PC-9 (cell line): ENCODE measurements around the gene PTPN21. TPM values are rescaled to one million over a fixed set of nuclear protein-coding genes. Genes with fewer than 3 reads are reported as not detected.

ENCODE experiments used
- BruUV-seq: library from RNA; stranded (reverse); fragments of 400-500 nt; replicated peaks from 2 replicates; lab custom pipeline; 2021; lab: Mats Ljungman, UMichigan
- CTCF ChIA-PET: fragments of 300-600 bp; sonication (Branson Sonifier 250); formaldehyde crosslinking; loops from one replicate; lab custom pipeline; 2022; ENCODE audit warnings: antibody characterized with exemption; lab: Charles Lee
- POLR2A ChIA-PET: fragments of 300-600 bp; sonication (Branson Sonifier 250); formaldehyde crosslinking; loops from one replicate; lab custom pipeline; 2022; ENCODE audit warnings: antibody characterized with exemption; ENCODE audit not compliant: unreplicated experiment; lab: Charles Lee
- DNase-seq, 2 experiments: peaks; one replicate each; pipeline versions ENCODE4 v3.0.0 to v3.0.0-alpha.2; 2015 to 2022; ENCODE audit warnings: mixed read lengths in 1 of 2
- H2AFZ ChIP-seq: fragments of 200-600 bp; sonication (generic); 2 replicates; pipeline ENCODE4 v1.8.1; 2017; ENCODE audit warnings: antibody characterized with exemption
- H3F3A ChIP-seq: fragments of 200-600 bp; sonication (generic); 2 replicates; pipeline ENCODE4 v1.8.1; 2017; ENCODE audit warnings: antibody characterized with exemption, mild to moderate bottlenecking, low read depth; ENCODE audit not compliant: insufficient read depth
- H3K27ac ChIP-seq: fragments of 200-600 bp; sonication (generic); 2 replicates; pipeline ENCODE4 v1.6.1; 2016; ENCODE audit warnings: mixed run types
- H3K27me3 ChIP-seq: fragments of 200-600 bp; sonication (generic); 2 replicates; pipeline ENCODE4 v1.6.1; 2016; ENCODE audit warnings: low read depth, mixed run types; ENCODE audit not compliant: insufficient read depth
- H3K36me3 ChIP-seq: fragments of 200-600 bp; sonication (generic); 2 replicates; pipeline ENCODE4 v1.6.1; 2016; ENCODE audit warnings: low read depth, mixed run types
- H3K4me1 ChIP-seq: fragments of 200-600 bp; sonication (generic); replicated peaks from 2 replicates; pipeline ENCODE4 v1.6.1; 2016; ENCODE audit warnings: mixed run types; ENCODE audit not compliant: insufficient read depth
- H3K4me2 ChIP-seq: fragments of 200-600 bp; sonication (generic); 2 replicates; pipeline ENCODE4 v1.6.1; 2017; ENCODE audit warnings: mixed run types
- H3K4me3 ChIP-seq: fragments of 200-600 bp; sonication (generic); 2 replicates; pipeline ENCODE4 v1.6.1; 2016; ENCODE audit warnings: mixed run types
- H3K79me2 ChIP-seq: fragments of 200-600 bp; sonication (generic); 2 replicates; pipeline ENCODE4 v1.6.1; 2017; ENCODE audit warnings: low read depth, mixed run types
- H3K9me2 ChIP-seq: fragments of 200-600 bp; sonication (generic); 2 replicates; pipeline ENCODE4 v1.8.1; 2017; ENCODE audit warnings: mild to moderate bottlenecking; ENCODE audit not compliant: insufficient read depth
- H3K9me3 ChIP-seq: fragments of 200-600 bp; sonication (generic); 2 replicates; pipeline ENCODE4 v1.8.1; 2016; ENCODE audit warnings: low read depth; ENCODE audit not compliant: insufficient read depth
- H4K20me1 ChIP-seq: fragments of 200-600 bp; sonication (generic); 2 replicates; pipeline ENCODE4 v1.8.1; 2017; ENCODE audit not compliant: insufficient read depth
- CTCF ChIP-seq: fragments of 200-600 bp; sonication (generic); conservative IDR thresholded peaks from 2 replicates; pipeline ENCODE4 v1.6.1; 2017; ENCODE audit warnings: mixed run types, antibody characterized with exemption, mild to moderate bottlenecking, moderate library complexity
- EZH2 ChIP-seq: fragments of 200-600 bp; sonication (generic); IDR thresholded peaks from 2 replicates; pipeline ENCODE4 v1.8.0; 2017; ENCODE audit warnings: antibody characterized with exemption, low read depth
- intact Hi-C: fragments of 100-400 bp; cut with micrococcal nuclease; formaldehyde crosslinking; loops from one replicate; pipeline ENCODE4 v1.10.0; 2022; ENCODE audit not compliant: unreplicated experiment
- total RNA-seq: library from RNA; stranded (reverse); gene quantifications from 2 replicates; pipeline ENCODE4 v1.2.3, GENCODE V29; 2021

PTPN21 gene
- total RNA-seq, 1 experiment from 2014 or later: 4.0 TPM

GRCh38 chr14:88481059-88481458 is 73.7 kb downstream of the PTPN21 start:
- Histone ChIP-seq H3K27me3 (no peaks in the 10 kb centered on the region), H3K9me2 (no peaks in the 10 kb centered on the region), H3K4me1 (no peaks in the 10 kb centered on the region), H3K9me3 (no peaks in the 10 kb centered on the region), H2AFZ (no peak overlapping the region), H3K27ac (no peak overlapping the region), H3K36me3 (no peaks in the 10 kb centered on the region), H3F3A (no peaks in the 10 kb centered on the region), H4K20me1 (no peaks in the 10 kb centered on the region), H3K4me2 (no peak overlapping the region), H3K4me3 (no peak overlapping the region), H3K79me2 (no peaks in the 10 kb centered on the region)
- BruUV-seq: no TSS peak
- TF ChIP-seq EZH2: no peak
- no peak for TF ChIP-seq CTCF
- ChIA-PET CTCF (no interaction called here), POLR2A (no interaction called here)
- DNase-seq: no peak
- intact Hi-C loops: no loop called here

DNA sequence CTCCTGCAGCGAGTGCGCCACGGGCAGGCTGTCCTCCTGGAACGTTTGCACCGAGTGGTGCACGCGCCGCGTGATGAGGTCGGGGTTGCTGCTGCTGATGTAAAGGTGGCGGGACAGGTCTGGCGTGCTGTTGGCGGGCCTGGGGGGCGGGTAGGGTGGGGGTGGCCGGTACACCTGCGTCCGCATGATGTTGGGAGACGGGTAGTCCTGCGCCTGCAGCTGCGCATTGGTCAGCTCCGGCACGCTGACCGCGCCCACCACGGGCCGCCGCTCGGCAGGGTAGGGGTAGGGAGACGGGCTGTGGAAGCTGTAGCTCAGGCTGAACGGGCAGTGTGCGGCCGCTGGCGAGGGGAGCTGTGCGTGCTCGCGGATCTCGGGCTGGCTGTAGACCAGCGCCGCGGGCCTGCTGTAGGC is 75.2 kb downstream of the PTPN21 start:
- H3K9me2 ChIP-seq: no peaks in the 10 kb centered on the region
- no peaks in the 10 kb centered on the region for H3F3A ChIP-seq
- no peak overlapping the region for H3K27ac ChIP-seq
- no peak overlapping the region for H3K4me3 ChIP-seq
- ChIA-PET CTCF (interaction anchor here (0.6 kb wide), 1 partner anchor 186 kb away, joined by 4 read pairs; no protein-coding TSS in a partner anchor), POLR2A (no interaction called here)
- no peaks in the 10 kb centered on the region for H3K36me3 ChIP-seq
- no peak overlapping the region for H2AFZ ChIP-seq
- no peaks in the 10 kb centered on the region for H4K20me1 ChIP-seq
- H3K79me2 ChIP-seq: no peaks in the 10 kb centered on the region
- no peaks in the 10 kb centered on the region for H3K9me3 ChIP-seq
- no TSS peak for BruUV-seq
- TF ChIP-seq CTCF: no peak
- TF ChIP-seq EZH2: no peak
- H3K4me2 ChIP-seq: no peak overlapping the region
- intact Hi-C loops: no loop called here
- no peak for DNase-seq
- H3K4me1 ChIP-seq: no peaks in the 10 kb centered on the region
- no peaks in the 10 kb centered on the region for H3K27me3 ChIP-seq

DNA sequence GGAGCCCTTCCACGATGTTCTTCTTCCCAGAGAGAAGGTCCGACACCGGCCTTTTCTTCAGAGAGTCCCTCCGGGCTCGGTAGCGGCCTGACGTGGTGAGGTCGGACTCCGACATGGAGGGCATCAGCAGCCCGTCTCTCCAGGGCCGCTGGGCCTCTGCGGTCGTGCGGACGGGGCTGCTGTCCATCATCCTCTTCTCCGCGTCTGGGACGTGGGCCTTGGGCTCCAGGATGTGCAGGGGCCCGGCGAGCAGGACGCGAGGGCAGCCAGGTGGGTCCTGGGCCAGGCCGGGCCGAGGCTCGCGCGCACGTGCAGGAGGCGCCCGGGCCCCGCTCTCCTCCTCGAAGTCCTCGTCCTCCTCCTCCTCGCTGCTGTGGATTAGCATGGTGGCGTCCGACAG is 75.9 kb downstream of the PTPN21 start:
- Histone ChIP-seq H3K9me3 (no peaks in the 10 kb centered on the region), H3F3A (no peaks in the 10 kb centered on the region), H3K27ac (no peak overlapping the region), H3K4me3 (no peak overlapping the region), H3K27me3 (no peaks in the 10 kb centered on the region), H4K20me1 (no peaks in the 10 kb centered on the region), H3K9me2 (no peaks in the 10 kb centered on the region), H3K4me1 (no peaks in the 10 kb centered on the region), H2AFZ (no peak overlapping the region), H3K4me2 (no peak overlapping the region), H3K79me2 (no peaks in the 10 kb centered on the region), H3K36me3 (no peaks in the 10 kb centered on the region)
- ChIA-PET POLR2A (no interaction called here), CTCF (no interaction called here)
- DNase-seq: no peak
- intact Hi-C loops: no loop called here
- BruUV-seq: no TSS peak
- TF ChIP-seq CTCF (no peak), EZH2 (no peak)
